ENCODE results near the gene SUGCT.

GRCh38 chr7:40876601-40877000 lies 741.8 kb downstream of the SUGCT start:
- TF ChIP-seq CTCF (conservative IDR thresholded peaks at IDR 0.05) = no peak
- no peak for TF ChIP-seq ZFX (IDR thresholded peaks at IDR 0.05)

Measured in C4-2B (cell line).